C4-2B (cell line): ENCODE measurements around the gene TTC39A.

ENCODE experiments used
- CTCF ChIP-seq: fragments of 450-650 bp; conservative IDR thresholded peaks from 2 replicates; pipeline ENCODE4 v1.5.1; 2017; ENCODE audit warnings: mild to moderate bottlenecking
- ZFX ChIP-seq: fragments of 450-650 bp; IDR thresholded peaks from 2 replicates; pipeline ENCODE4 v1.6.1; 2017

GRCh38 chr1:51323778-51324177 is 6.6 kb downstream of the TTC39A start:
- TF ChIP-seq CTCF (no peak), ZFX (no peak)
